Retinal pigment epithelial cell (primary cell): ENCODE data around the gene TRAK2.
"Not testable (repeated sequence)": the region's sequence is repeated elsewhere in the genome, so short reads cannot be mapped to it uniquely, and the experiment has no call there.

Experiments used
- DNase-seq: peaks from one replicate; pipeline ENCODE4 v3.0.0-alpha.2; 2010; ENCODE audit warnings: low read depth
- H3K4me3 ChIP-seq: 2 replicates; pipeline ENCODE4 v1.5.1; 2011; ENCODE audit warnings: mild to moderate bottlenecking, low read length, control low read depth, moderate library complexity
- TF ChIP-seq, protein P1 (sequence below): conservative IDR thresholded peaks from 2 replicates; pipeline ENCODE4 v1.5.1; 2011; ENCODE audit warnings: low read depth, low read length, control low read depth, inconsistent platforms

The TRAK2 gene

DNA sequence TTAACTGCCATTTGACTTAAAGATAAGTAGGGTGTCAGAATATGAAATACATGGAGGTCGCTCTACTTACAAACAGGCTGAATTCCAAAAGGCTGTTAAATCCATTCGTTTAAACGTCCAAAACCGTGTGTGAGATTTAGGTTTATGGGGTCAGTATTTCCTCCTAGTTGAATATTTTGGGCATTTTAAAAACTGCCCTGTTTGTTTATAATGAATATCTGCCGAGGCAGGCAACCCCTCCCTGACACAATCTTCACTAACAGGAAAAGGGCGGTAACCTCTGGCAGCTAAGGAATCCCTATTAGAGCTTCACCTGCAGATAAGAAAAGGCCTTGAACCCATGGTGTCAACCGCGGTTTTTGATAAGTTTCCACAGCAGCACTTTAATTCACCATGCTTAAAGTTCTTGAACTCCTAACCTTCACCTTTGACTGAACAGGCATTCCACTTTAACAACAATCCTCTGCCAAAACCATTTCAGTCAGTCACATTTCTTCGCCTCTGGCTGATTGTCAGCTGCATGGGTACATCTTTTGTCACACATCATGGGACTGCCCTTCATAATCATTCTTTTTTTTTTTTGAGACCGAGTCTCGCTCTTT is 17.8 kb downstream of the TRAK2 start:
- no peak for DNase-seq
- TF ChIP-seq, protein P1, sequence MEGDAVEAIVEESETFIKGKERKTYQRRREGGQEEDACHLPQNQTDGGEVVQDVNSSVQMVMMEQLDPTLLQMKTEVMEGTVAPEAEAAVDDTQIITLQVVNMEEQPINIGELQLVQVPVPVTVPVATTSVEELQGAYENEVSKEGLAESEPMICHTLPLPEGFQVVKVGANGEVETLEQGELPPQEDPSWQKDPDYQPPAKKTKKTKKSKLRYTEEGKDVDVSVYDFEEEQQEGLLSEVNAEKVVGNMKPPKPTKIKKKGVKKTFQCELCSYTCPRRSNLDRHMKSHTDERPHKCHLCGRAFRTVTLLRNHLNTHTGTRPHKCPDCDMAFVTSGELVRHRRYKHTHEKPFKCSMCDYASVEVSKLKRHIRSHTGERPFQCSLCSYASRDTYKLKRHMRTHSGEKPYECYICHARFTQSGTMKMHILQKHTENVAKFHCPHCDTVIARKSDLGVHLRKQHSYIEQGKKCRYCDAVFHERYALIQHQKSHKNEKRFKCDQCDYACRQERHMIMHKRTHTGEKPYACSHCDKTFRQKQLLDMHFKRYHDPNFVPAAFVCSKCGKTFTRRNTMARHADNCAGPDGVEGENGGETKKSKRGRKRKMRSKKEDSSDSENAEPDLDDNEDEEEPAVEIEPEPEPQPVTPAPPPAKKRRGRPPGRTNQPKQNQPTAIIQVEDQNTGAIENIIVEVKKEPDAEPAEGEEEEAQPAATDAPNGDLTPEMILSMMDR, result no peak
- no peak overlapping the region for H3K4me3 ChIP-seq

DNA sequence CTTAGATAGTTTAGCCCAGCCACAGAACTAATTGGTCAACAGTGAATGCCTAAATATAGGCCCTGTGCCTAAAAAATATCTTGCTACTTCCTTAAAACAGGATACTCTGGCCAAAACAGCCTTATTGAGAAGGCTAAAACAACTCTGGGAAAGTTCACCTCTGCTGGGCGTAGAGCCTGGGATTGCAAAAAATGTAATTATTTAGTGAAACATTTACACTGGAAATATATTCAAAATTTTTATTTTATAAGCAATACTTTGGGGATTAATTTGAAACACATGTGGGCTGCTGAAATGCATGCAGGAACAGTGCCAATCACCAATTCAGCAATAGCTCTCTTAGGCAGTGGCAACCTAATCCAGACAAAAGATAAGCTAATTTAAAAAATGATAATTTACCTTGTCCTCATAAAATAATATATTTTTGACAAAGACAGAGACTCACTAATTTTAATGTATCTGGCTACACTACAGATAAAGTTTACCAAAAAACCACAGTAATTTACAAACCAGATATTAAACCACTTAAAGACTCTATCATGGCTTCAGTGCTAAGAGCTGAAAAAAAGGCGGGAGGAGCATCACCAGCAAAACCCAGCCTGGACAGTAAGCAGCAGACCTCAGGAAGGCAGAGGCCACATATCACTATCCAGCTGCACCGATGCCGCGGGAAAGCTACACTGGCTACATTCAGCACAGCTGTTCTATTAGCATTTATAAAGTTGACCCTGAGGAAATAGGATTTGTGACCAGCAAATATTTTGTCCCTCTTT is 18.5 kb downstream of the TRAK2 start:
- no peak for DNase-seq
- TF ChIP-seq, protein P1, result no peak
- no peak overlapping the region for H3K4me3 ChIP-seq

DNA sequence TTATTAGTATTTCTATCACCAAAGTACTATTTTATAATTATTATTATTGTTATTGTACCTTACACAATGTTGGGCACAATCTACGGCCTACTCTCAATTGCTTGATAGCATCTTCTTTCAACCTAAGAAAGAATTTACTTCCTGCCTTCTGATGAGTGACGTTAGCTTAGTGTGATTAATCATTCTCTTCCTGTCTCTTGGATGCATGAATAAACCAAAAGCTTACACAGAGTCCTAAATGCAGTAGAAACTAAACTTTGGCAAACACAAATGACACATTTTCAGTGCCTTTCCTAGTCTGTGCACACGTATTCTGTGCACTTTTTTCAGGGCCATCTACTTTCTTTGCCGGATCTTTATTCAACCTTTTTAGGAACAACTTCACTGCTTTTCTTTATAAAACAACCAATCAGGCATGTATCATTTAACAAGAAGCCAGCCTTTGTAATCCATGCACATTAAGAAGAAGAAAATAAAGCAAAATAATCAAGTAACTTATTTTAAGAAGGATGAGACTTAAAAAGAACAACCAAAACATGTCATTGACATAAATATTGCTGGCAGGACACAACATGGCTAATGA is 19.1 kb downstream of the TRAK2 start:
- TF ChIP-seq, protein P1, result no peak
- H3K4me3 ChIP-seq, result no peak overlapping the region
- peak; percentile 34 for DNase-seq

DNA sequence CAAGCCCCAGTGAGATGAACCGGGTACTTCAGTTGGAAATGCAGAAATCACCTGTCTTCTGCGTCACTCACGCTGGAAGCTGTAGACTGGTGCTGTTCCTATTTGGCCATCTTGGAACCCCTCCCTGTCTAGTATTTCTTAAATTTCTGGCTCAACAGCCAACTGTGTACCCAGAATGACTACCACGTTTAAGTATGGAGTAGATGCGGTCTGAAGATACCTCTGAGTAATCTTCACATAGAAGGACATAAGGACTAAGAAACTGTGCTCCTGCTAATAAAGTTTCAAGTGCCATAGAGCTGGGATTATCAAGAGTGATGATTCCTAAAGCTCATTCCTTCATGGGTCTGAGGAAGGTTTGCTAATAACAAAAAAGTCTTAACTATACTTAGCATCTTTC is 20.4 kb downstream of the TRAK2 start:
- TF ChIP-seq, protein P1, result no peak
- H3K4me3 ChIP-seq, result no peak overlapping the region
- no peak for DNase-seq

DNA sequence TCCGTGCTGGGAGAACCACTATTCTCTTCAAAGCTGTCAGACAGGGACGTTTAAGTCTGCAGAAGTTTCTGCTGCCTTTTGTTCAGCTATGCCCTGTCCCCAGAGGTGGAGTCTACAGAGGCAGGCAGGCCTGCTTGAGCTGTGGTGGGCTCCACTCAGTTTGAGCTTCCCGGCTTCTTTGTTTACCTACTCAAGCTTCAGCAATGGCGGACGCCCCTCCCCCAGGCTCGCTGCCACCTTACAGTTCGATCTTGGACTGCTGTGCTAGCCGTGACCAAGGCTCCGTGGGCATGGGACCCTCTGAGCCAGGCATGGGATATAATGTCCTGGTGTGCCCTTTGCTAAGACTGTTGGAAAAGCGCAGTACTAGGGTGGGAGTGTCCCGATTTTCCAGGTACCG is 20.9 kb downstream of the TRAK2 start:
- DNase-seq, H3K4me3 ChIP-seq: not testable (repeated sequence)

DNA sequence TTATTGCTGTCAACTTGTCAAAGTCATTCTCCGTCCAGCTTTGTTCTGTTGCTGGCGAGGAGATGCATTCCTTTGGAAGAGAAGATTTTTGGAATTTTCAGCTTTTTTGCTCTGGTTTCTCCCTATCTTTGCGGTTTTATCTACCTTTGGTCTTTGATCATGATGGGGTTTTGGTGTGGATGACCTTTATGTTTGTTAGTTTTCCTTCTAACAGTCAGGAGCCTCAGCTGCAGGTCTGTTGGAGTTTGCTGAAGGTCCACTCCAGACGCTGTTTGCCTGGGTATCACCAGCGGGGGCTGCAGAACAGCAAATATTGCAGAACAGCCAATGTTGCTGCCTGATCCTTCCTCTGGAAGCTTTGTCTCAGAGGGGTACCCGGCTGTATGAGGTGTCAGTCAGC is 21.4 kb downstream of the TRAK2 start:
- H3K4me3 ChIP-seq, DNase-seq: not testable (repeated sequence)

DNA sequence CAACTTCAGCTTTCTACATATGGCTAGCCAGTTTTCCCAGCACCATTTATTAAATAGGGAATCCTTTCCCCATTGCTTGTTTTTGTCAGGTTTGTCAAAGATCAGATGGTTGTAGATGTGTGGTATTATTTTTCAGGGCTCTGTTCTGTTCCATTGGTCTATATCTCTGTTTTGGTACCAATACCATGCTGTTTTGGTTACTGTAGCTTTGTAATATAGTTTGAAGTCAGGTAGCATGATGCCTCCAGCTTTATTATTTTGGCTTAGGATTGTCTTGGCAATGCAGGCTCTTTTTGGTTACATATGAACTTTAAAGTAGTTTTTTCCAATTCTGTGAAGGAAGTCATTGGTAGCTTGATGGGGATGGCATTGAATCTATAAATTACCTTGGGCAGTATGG is 22.9 kb downstream of the TRAK2 start:
- not testable (repeated sequence) for H3K4me3 ChIP-seq, DNase-seq

DNA sequence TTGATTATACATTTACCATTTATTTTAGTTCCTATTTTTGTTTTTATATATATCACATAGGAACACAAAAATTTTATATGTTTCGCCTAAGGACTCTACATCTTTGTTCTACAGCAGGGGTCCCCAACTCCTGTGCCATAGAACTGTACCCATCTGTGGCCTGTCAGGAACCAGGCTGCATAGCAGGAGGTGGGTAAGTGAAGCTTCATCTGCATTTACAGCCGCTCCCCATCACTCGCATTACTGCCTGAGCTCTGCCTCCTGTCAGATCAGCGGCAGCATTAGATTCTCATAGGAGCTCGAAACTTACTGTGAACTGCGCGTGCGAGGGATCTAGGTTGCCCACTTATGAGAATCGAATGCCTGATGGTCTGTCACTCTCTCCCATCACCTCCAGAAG is 25.3 kb downstream of the TRAK2 start:
- no peak for DNase-seq
- TF ChIP-seq, protein P1, result no peak
- no peak overlapping the region for H3K4me3 ChIP-seq
